ENCODE data around the gene SEC22A.

- TF ChIP-seq POLR2AphosphoS5 (IDR thresholded peaks at IDR 0.05; ENCODE audit: low read depth, low read length), result no peak
- TF ChIP-seq, protein P1, sequence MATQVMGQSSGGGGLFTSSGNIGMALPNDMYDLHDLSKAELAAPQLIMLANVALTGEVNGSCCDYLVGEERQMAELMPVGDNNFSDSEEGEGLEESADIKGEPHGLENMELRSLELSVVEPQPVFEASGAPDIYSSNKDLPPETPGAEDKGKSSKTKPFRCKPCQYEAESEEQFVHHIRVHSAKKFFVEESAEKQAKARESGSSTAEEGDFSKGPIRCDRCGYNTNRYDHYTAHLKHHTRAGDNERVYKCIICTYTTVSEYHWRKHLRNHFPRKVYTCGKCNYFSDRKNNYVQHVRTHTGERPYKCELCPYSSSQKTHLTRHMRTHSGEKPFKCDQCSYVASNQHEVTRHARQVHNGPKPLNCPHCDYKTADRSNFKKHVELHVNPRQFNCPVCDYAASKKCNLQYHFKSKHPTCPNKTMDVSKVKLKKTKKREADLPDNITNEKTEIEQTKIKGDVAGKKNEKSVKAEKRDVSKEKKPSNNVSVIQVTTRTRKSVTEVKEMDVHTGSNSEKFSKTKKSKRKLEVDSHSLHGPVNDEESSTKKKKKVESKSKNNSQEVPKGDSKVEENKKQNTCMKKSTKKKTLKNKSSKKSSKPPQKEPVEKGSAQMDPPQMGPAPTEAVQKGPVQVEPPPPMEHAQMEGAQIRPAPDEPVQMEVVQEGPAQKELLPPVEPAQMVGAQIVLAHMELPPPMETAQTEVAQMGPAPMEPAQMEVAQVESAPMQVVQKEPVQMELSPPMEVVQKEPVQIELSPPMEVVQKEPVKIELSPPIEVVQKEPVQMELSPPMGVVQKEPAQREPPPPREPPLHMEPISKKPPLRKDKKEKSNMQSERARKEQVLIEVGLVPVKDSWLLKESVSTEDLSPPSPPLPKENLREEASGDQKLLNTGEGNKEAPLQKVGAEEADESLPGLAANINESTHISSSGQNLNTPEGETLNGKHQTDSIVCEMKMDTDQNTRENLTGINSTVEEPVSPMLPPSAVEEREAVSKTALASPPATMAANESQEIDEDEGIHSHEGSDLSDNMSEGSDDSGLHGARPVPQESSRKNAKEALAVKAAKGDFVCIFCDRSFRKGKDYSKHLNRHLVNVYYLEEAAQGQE (IDR thresholded peaks at IDR 0.05; ENCODE audit: insufficient read depth in 1 of 2, low read depth in 2 of 2, low read length in 2 of 2), result no peak
- TF ChIP-seq TAF1 (IDR thresholded peaks at IDR 0.05; ENCODE audit: borderline replicate concordance, insufficient read depth, low read length), result no peak
- TF ChIP-seq SIN3A (IDR thresholded peaks at IDR 0.05; ENCODE audit: borderline replicate concordance, insufficient read depth, low read length), result no peak
These were observed 45.1 kb downstream of the SEC22A start for GRCh38 chr3:123246866-123247265.

Data from PFSK-1 (cell line).